A673 (cell line): ENCODE measurements around the gene JAKMIP1. TPM values are rescaled to one million over a fixed set of nuclear protein-coding genes. Genes with fewer than 3 reads are reported as not detected.

Source experiments
- BruUV-seq: library from RNA; stranded (reverse); fragments of 400-500 nt; replicated peaks from 2 replicates; lab custom pipeline; 2021; lab: Mats Ljungman, UMichigan
- CTCF ChIA-PET: fragments of 300-600 bp; sonication (Branson Sonifier 250); formaldehyde crosslinking; loops from one replicate; lab custom pipeline; 2022; ENCODE audit warnings: antibody characterized with exemption; lab: Charles Lee
- POLR2A ChIA-PET: fragments of 300-600 bp; sonication (Branson Sonifier 250); formaldehyde crosslinking; loops from one replicate; lab custom pipeline; 2022; ENCODE audit warnings: antibody characterized with exemption; ENCODE audit not compliant: low non-redundant PET; lab: Charles Lee
- DNase-seq: peaks from one replicate; pipeline ENCODE4 v3.0.0-alpha.2; 2015; ENCODE audit warnings: low spot score
- H3K27ac ChIP-seq: fragments of 200-600 bp; sonication (generic); 2 replicates; pipeline ENCODE4 v1.5.1; 2016; ENCODE audit warnings: mixed run types, low read depth, mild to moderate bottlenecking, mixed read lengths, antibody characterized with exemption, low read length; ENCODE audit not compliant: poor library complexity, severe bottlenecking
- H3K27me3 ChIP-seq: fragments of 200-600 bp; sonication (generic); replicated peaks from 2 replicates; pipeline ENCODE4 v1.6.1; 2017; ENCODE audit warnings: mixed run types, low read depth, mild to moderate bottlenecking, mixed read lengths, antibody characterized with exemption, low read length; ENCODE audit not compliant: insufficient read depth, poor library complexity
- H3K36me3 ChIP-seq: fragments of 200-600 bp; sonication (generic); 2 replicates; pipeline ENCODE4 v1.6.1; 2016; ENCODE audit warnings: mixed run types, mild to moderate bottlenecking, mixed read lengths, antibody characterized with exemption, low read length; ENCODE audit not compliant: insufficient read depth, poor library complexity, severe bottlenecking
- H3K4me1 ChIP-seq: fragments of 200-600 bp; sonication (generic); 2 replicates; pipeline ENCODE4 v1.6.1; 2017; ENCODE audit warnings: mixed run types, mild to moderate bottlenecking, mixed read lengths, antibody characterized with exemption, low read length; ENCODE audit not compliant: insufficient read depth, poor library complexity, severe bottlenecking
- H3K4me3 ChIP-seq: fragments of 200-600 bp; sonication (generic); 2 replicates; pipeline ENCODE4 v1.5.1; 2016; ENCODE audit warnings: low read depth, mixed run types, mild to moderate bottlenecking, mixed read lengths, low read length; ENCODE audit not compliant: poor library complexity, severe bottlenecking
- H3K9me3 ChIP-seq: fragments of 200-600 bp; sonication (generic); 2 replicates; pipeline ENCODE4 v1.6.1; 2016; ENCODE audit warnings: mixed run types, low read depth, mild to moderate bottlenecking, mixed read lengths, antibody characterized with exemption, low read length; ENCODE audit not compliant: poor library complexity, severe bottlenecking
- EZH2 ChIP-seq: fragments of 200-600 bp; sonication (generic); IDR thresholded peaks from 2 replicates; pipeline ENCODE4 v1.6.1; 2017; ENCODE audit warnings: borderline replicate concordance, low read depth, mild to moderate bottlenecking, mixed read lengths, antibody characterized with exemption, low read length; ENCODE audit not compliant: poor library complexity, severe bottlenecking
- intact Hi-C: fragments of 100-400 bp; cut with micrococcal nuclease; formaldehyde crosslinking; loops from one replicate; pipeline ENCODE4 v1.10.0; 2022; ENCODE audit not compliant: unreplicated experiment
- total RNA-seq: library from RNA; stranded (reverse); gene quantifications from 2 replicates; pipeline ENCODE4 v1.2.3, GENCODE V29; 2021
- TF ChIP-seq, protein P1 (sequence below): fragments of 300-800, 200-600 bp; sonication (generic); conservative IDR thresholded peaks from 2 replicates; pipeline ENCODE4 v1.5.1; 2017; ENCODE audit warnings: low read depth, mild to moderate bottlenecking, antibody characterized with exemption, low read length, moderate library complexity, mixed read lengths

JAKMIP1 gene
- total RNA-seq, 1 experiment from 2014 or later: not detected

DNA sequence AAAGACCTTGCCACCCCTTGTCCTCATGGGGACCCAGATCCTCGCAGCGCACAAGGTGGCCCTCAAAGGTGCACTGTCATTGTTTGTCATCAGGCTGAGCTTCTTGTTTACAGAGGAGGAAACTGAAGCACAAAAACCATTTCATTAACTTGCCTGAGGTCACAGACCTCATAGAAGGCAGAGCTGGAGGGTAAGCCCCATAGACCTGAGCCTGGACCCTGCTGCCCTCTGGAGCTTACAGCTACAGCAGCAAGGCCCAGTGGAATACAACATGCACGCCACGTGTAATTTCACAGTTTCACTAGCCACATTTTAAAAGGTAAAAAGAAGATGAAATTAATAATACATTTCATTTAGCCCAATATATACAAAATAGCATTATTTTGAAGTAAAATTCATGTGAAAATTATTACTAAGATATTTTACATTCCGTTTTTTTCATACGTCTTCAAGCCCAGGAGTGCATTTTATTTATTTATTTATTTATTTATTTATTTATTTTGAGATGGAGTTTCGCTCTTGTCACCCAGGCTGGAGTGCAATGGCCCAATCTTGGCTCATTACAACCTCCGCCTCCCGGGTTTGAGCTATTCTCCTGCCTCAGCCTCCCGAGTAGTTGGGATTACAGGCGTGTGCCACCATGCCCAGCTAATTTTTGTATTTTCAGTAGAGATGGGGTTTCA, 8.8 kb downstream of the JAKMIP1 start:
- Histone ChIP-seq H3K4me1 (no peaks in the 10 kb centered on the region), H3K27ac (no peak overlapping the region)
- intact Hi-C loops: no loop called here

DNA sequence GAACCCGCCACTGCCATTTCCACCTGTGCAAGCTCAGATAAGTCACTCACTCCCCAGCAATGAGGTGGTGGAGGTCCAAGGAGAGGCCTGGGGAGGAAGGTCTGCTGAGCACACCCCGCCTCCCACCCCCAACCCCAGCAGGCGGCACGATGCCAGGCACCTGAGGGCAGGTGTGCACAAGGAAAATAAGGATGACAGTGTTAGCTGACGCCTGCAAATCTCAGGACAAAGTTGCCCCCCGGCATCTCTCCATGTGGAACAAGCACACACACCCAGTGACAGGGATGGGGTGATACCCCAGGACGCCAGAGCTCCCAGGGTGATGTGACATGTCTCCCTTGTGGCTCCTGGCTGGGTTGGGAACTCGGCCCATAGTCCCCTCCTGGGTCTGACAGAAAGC, 9.9 kb downstream of the JAKMIP1 start:
- intact Hi-C loops: no loop called here
- H3K4me1 ChIP-seq: no peaks in the 10 kb centered on the region
- H3K27ac ChIP-seq: no peak overlapping the region
- no TSS peak for BruUV-seq
- H3K4me3 ChIP-seq: no peak overlapping the region
- POLR2A ChIA-PET: no interaction called here
- no peaks in the 10 kb centered on the region for H3K9me3 ChIP-seq
- H3K36me3 ChIP-seq: no peaks in the 10 kb centered on the region
- peaks cover 46% of the 10 kb centered on the region for H3K27me3 ChIP-seq
- CTCF ChIA-PET: no interaction called here
- TF ChIP-seq, protein P1, sequence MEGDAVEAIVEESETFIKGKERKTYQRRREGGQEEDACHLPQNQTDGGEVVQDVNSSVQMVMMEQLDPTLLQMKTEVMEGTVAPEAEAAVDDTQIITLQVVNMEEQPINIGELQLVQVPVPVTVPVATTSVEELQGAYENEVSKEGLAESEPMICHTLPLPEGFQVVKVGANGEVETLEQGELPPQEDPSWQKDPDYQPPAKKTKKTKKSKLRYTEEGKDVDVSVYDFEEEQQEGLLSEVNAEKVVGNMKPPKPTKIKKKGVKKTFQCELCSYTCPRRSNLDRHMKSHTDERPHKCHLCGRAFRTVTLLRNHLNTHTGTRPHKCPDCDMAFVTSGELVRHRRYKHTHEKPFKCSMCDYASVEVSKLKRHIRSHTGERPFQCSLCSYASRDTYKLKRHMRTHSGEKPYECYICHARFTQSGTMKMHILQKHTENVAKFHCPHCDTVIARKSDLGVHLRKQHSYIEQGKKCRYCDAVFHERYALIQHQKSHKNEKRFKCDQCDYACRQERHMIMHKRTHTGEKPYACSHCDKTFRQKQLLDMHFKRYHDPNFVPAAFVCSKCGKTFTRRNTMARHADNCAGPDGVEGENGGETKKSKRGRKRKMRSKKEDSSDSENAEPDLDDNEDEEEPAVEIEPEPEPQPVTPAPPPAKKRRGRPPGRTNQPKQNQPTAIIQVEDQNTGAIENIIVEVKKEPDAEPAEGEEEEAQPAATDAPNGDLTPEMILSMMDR: no peak
- TF ChIP-seq EZH2: no peak
- no peak for DNase-seq

More for the DNA sequence above, 8.8 kb downstream of the JAKMIP1 start:
- ChIA-PET POLR2A (no interaction called here), CTCF (no interaction called here)
- H3K27me3 ChIP-seq: peaks cover 48% of the 10 kb centered on the region
- H3K4me3 ChIP-seq: no peak overlapping the region
- H3K36me3 ChIP-seq: no peaks in the 10 kb centered on the region
- TF ChIP-seq, protein P1: no peak
- no peak for TF ChIP-seq EZH2
- DNase-seq: no peak
- no TSS peak for BruUV-seq
- no peaks in the 10 kb centered on the region for H3K9me3 ChIP-seq

DNA sequence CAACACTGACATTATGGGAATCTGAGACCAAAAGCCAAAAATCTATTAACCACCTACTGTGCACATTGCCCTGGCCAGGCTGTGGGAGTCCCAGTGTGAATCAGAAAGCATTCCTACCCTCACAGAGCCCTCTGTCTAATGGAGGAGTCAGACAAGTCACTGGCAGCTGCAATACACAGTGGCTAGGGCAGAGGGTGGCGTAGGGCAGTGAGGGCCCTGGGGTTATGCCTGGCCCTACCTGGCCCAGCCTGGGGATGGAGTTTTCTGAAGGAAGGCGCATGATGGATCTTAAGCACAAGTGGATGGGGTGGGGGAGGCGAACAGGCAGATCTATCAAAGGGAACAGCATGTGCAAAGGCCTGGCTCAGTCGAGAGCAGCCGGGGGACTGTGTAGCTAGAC, 10.8 kb downstream of the JAKMIP1 start:
- Histone ChIP-seq H3K27ac (no peak overlapping the region), H3K4me1 (no peaks in the 10 kb centered on the region), H3K36me3 (no peaks in the 10 kb centered on the region), H3K9me3 (no peaks in the 10 kb centered on the region), H3K27me3 (peaks cover 39% of the 10 kb centered on the region), H3K4me3 (no peak overlapping the region)
- ChIA-PET POLR2A (no interaction called here), CTCF (no interaction called here)
- intact Hi-C loops: no loop called here
- BruUV-seq: no TSS peak
- no peak for TF ChIP-seq EZH2
- TF ChIP-seq, protein P1: no peak
- no peak for DNase-seq
